Measurements from ENCODE around the gene DCST2. TPM values are rescaled to one million over a fixed set of nuclear protein-coding genes. Genes with fewer than 3 reads are reported as not detected.

The DCST2 gene
- total and polyA plus RNA-seq, 9 of the 15 experiments (the other 6 are each of a cell fraction or from before 2014, with no cell fraction given), result 0.09 to 0.49 (median 0.11) TPM; not detected in 3

DNA sequence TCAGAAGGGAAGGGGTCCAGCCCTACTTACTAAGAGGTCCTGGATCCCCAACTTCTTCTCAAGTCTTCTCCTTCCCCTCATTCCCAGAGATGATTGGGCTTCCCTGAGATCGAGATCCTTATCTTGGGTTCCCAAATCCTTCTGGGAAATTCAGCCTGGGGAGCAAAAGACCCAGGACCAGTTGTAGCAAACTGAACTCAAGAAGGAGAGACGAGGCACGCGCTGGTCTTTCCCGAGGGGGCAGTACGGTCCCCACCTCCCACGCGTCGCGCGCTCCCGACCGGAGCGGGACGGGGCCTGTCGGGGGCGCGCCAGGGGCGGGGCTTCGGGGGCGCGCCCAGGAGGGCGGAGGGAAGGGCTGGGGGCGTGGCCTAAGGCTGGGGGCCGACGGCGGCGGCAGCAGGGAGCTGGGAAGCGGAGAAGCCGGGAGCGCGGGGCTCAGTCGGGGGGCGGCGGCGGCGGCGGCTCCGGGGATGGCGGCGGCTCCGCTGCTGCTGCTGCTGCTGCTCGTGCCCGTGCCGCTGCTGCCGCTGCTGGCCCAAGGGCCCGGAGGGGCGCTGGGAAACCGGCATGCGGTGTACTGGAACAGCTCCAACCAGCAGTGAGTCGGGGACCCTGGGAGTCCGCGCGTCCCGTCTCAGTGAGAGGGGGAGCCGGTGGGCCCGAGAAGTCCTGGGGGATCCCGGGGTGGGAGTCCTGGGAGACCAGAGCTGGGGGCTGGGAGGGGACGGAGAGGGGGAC, 45.1 kb upstream of the DCST2 start, which contains the start of gene EFNA3 (continued):
- no peak for TF ChIP-seq HDGF (IDR thresholded peaks at IDR 0.05)
- TF ChIP-seq NFATC3 (IDR thresholded peaks at IDR 0.05), result no peak
- no peak for TF ChIP-seq BCLAF1 (IDR thresholded peaks at IDR 0.05; ENCODE audit: borderline replicate concordance in 1 of 2, control insufficient read depth in 1 of 2, low read depth in 2 of 2, low read length in 1 of 2)
- no peak for TF ChIP-seq NCOA4 (IDR thresholded peaks at IDR 0.05; ENCODE audit: partially characterized antibody)
- no peak for TF ChIP-seq CREB5 (CRISPR knock-in tag; IDR thresholded peaks at IDR 0.05)
- no peak for TF ChIP-seq ZNF551 (CRISPR knock-in tag; IDR thresholded peaks at IDR 0.05)
- TF ChIP-seq MED1 (CRISPR knock-in tag; IDR thresholded peaks at IDR 0.05; ENCODE audit: borderline replicate concordance), result no peak
- TF ChIP-seq ZNF644 (tag; IDR thresholded peaks at IDR 0.05; ENCODE audit: low read depth), result peak; percentile 67; the same call in 1 of the 2 replicates
- no peak for TF ChIP-seq ZKSCAN3 (CRISPR knock-in tag; IDR thresholded peaks at IDR 0.05)
- TF ChIP-seq RBM34 (IDR thresholded peaks at IDR 0.05; ENCODE audit: borderline replicate concordance, insufficient read depth, low read length), result no peak
- no peak for TF ChIP-seq EP300 (IDR thresholded peaks at IDR 0.05; ENCODE audit: low read length)
- TF ChIP-seq CBFB (CRISPR knock-in tag; IDR thresholded peaks at IDR 0.05), result no peak
- peak; percentile 53 for TF ChIP-seq POLR2G (IDR thresholded peaks at IDR 0.05; ENCODE audit: low read depth, low read length)
- no peak for TF ChIP-seq E2F1 (CRISPR knock-in tag; IDR thresholded peaks at IDR 0.05)
- TF ChIP-seq FOXA3 (CRISPR knock-in tag; conservative IDR thresholded peaks at IDR 0.05 in 1 of 2, IDR thresholded peaks at IDR 0.05 in 1 of 2), result no peak
- no peak for TF ChIP-seq TCF7L2 (IDR thresholded peaks at IDR 0.05; ENCODE audit: low read depth, low read length)
- no peak for TF ChIP-seq FOSL1 (tag; conservative IDR thresholded peaks at IDR 0.05)
- TF ChIP-seq FUS (optimal IDR thresholded peaks at IDR 0.05; ENCODE audit: low read depth, low read length), result no peak
- no peak for TF ChIP-seq ILF3 (IDR thresholded peaks at IDR 0.05; ENCODE audit: borderline replicate concordance)
- no peak for TF ChIP-seq ZNF780A (CRISPR knock-in tag; IDR thresholded peaks at IDR 0.05)
- TF ChIP-seq TCF7 (IDR thresholded peaks at IDR 0.05; ENCODE audit: borderline replicate concordance), result no peak

Measured in K562 (cell line).